Measurements from ENCODE around the gene B3GNT7.
A peak's percentile ranks its signal among the peaks of the same experiment; 100 is the strongest.

The B3GNT7 gene

DNA sequence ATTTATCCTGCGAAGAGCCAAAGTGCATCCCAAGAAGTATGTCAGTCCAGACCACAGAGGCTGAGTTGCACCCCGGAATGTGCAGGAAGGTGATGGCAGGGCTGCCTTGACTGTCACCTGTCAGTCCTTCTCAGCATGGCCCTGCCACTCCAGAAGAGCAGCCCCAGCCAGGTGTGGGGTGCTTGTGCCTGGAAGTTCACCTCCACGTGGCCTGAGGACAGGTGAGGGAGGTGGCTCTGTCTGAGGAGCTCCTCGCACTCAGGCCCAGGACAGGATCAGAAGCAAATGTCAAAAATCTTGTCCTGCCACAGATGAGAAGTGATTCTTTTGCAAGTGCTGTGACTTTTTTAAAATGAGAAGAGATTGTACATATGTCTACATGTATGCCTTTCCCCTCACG lies 31.4 kb upstream of the B3GNT7 start:
- DNase-seq (ENCODE audit: low read depth in 1 of 2, low spot score in 1 of 2): no peak
- Histone ChIP-seq H3K4me3 (replicated peaks; ENCODE audit: insufficient read depth, low read length) (no peak overlapping the region), H3K27me3 (ENCODE audit: insufficient read depth, poor library complexity, severe bottlenecking) (no peaks in the 10 kb centered on the region), H3K27ac (replicated peaks) (no peak overlapping the region)
- TF ChIP-seq REST (IDR thresholded peaks at IDR 0.05; ENCODE audit: insufficient replicate concordance, low read depth) (no peak), GABPA (IDR thresholded peaks at IDR 0.05; ENCODE audit: low read depth) (no peak), POLR2AphosphoS5 (IDR thresholded peaks at IDR 0.05; ENCODE audit: low read depth) (no peak), SPI1 (IDR thresholded peaks at IDR 0.05; ENCODE audit: borderline replicate concordance, low read depth) (no peak)
- TF ChIP-seq, protein P1, sequence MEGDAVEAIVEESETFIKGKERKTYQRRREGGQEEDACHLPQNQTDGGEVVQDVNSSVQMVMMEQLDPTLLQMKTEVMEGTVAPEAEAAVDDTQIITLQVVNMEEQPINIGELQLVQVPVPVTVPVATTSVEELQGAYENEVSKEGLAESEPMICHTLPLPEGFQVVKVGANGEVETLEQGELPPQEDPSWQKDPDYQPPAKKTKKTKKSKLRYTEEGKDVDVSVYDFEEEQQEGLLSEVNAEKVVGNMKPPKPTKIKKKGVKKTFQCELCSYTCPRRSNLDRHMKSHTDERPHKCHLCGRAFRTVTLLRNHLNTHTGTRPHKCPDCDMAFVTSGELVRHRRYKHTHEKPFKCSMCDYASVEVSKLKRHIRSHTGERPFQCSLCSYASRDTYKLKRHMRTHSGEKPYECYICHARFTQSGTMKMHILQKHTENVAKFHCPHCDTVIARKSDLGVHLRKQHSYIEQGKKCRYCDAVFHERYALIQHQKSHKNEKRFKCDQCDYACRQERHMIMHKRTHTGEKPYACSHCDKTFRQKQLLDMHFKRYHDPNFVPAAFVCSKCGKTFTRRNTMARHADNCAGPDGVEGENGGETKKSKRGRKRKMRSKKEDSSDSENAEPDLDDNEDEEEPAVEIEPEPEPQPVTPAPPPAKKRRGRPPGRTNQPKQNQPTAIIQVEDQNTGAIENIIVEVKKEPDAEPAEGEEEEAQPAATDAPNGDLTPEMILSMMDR (IDR thresholded peaks at IDR 0.05; ENCODE audit: insufficient read depth, low read length): no peak

DNA sequence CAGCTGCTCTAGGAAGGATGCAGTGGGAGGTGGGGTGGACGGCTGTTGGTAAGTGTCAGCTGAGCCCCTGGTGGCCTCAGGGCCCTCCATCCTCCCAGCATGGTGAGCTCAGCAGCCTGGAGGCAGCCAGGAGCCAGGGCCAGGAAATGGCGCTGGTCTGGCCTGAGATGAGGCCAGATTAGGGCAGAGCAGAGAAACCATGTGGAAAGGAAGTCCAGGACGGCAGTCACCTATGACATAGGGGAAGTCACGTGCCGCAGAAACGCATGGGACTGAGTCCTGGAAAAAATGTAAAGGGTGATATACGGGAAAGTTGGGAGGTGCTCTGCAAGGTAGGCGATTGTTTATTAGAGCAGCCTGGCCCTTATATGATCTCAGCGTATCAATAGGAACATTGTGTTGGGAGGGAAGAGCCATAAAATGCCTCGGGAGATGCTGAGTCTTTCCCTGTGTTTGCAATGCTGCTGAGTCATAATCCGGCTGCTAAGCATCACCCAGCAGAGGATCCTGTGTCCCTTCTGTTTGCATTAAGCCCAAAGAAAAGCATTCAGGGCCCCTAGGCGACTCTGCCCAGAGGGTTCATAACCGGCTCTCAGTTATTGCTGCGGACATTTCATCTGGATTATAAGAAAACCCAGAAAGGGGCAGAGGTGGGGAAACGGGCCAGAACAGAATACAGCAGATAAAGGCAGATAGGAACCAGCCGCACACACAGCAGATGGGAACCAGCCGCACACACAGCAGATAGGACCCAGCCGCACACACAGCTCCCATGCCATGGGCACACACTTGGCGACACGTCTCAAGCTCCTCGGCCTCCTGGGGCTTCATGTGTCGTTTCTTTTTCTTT lies 30.3 kb upstream of the B3GNT7 start:
- Histone ChIP-seq H3K27me3 (ENCODE audit: insufficient read depth, poor library complexity, severe bottlenecking) (no peaks in the 10 kb centered on the region), H3K4me3 (replicated peaks; ENCODE audit: insufficient read depth, low read length) (no peak overlapping the region), H3K27ac (replicated peaks) (peak overlapping the region; percentile 45)
- DNase-seq (ENCODE audit: low read depth in 1 of 2, low spot score in 1 of 2): no peak
- TF ChIP-seq GABPA (IDR thresholded peaks at IDR 0.05; ENCODE audit: low read depth) (no peak), SPI1 (IDR thresholded peaks at IDR 0.05; ENCODE audit: borderline replicate concordance, low read depth) (peak; percentile 7; the same call in 1 of the 2 replicates)
- TF ChIP-seq, protein P1 (IDR thresholded peaks at IDR 0.05; ENCODE audit: insufficient read depth, low read length): no peak

DNA sequence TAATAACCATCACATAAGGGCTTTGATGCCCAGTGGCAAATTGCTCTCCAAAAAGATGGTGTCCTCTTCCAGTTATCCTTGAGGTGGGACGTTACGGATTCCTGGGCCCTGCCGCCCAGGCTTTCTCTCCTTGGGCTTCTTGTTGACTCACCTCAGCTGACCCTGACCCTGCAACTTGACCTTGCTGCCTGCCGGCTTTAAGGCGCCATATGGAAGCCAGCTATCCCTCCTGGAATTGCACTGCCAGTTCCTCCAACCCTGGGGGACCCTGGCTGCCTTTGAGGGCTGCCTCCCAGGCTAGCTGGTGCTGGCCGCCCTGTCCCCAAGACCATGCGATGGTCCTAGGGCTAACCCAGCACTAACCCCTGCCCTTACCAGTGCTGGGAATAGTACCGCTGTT lies 28.3 kb upstream of the B3GNT7 start:
- no peaks in the 10 kb centered on the region for H3K27me3 ChIP-seq (ENCODE audit: insufficient read depth, poor library complexity, severe bottlenecking)

More for the DNA sequence above, 28.3 kb upstream of the B3GNT7 start:
- no peak for DNase-seq (ENCODE audit: low read depth in 1 of 2, low spot score in 1 of 2)
- TF ChIP-seq REST (IDR thresholded peaks at IDR 0.05; ENCODE audit: insufficient replicate concordance, low read depth) (no peak), SPI1 (IDR thresholded peaks at IDR 0.05; ENCODE audit: borderline replicate concordance, low read depth) (no peak), GABPA (IDR thresholded peaks at IDR 0.05; ENCODE audit: low read depth) (no peak), POLR2AphosphoS5 (IDR thresholded peaks at IDR 0.05; ENCODE audit: low read depth) (no peak)
- TF ChIP-seq, protein P1 (IDR thresholded peaks at IDR 0.05; ENCODE audit: insufficient read depth, low read length): no peak
- Histone ChIP-seq H3K4me3 (replicated peaks; ENCODE audit: insufficient read depth, low read length) (no peak overlapping the region), H3K27ac (replicated peaks) (no peak overlapping the region)
